GM18517 (cell line): Measurements from ENCODE around the gene MKRN2.
"Not testable (repeated sequence)": the region's sequence is repeated elsewhere in the genome, so short reads cannot be mapped to it uniquely, and the experiment has no call there.

Source experiments
- ATAC-seq: cut with Tn5 transposase; IDR thresholded peaks from one replicate; pipeline ENCODE4 v1.9.1; 2021; ENCODE audit warnings: mild to moderate bottlenecking, moderate library complexity; ENCODE audit not compliant: unreplicated experiment

The MKRN2 gene, protein sequence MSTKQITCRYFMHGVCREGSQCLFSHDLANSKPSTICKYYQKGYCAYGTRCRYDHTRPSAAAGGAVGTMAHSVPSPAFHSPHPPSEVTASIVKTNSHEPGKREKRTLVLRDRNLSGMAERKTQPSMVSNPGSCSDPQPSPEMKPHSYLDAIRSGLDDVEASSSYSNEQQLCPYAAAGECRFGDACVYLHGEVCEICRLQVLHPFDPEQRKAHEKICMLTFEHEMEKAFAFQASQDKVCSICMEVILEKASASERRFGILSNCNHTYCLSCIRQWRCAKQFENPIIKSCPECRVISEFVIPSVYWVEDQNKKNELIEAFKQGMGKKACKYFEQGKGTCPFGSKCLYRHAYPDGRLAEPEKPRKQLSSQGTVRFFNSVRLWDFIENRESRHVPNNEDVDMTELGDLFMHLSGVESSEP

DNA sequence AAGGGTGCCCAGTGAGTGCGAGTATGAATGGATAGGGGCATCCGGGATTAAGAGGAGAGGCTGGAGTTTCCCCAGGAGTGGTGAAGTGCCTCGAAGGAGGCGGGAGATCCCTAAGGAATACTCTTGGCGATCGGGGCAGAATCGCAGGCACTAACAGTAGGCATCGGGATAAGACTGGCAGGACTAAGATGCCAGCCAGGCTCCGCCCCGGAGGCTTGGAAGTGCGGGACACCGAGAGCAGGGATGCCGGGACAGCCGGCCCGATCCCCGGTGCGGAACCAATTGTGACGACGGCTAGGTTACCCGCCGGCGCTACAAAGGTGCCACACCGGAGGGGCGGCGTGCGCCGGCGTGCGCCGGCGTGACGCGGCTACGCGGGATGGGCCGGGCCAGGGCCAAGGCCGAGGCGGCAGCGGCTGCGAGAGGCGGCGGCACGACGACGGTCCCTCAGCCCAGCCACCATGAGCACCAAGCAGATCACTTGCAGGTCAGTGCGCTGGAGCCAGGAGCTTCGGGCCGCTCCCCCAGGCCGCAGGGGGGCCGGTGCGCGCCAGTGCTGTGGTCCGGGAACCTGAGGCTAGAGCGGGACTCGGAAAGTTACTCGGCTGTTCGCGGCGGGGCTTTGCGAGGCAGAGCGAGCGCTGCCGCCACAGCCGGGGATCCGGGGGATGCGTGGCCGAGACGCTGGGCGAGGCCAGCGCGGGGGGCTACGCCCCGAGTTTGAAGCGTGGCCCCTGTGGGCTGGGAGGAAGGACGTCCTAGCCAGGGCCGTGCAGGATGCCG, at the start of gene MKRN2:
TSS of gene MKRN2 (plus strand) at position 398 of the 783 bp plus-strand sequence. CDS start at position 462, 64 bp downstream.
- ATAC-seq = peak; percentile 61

DNA sequence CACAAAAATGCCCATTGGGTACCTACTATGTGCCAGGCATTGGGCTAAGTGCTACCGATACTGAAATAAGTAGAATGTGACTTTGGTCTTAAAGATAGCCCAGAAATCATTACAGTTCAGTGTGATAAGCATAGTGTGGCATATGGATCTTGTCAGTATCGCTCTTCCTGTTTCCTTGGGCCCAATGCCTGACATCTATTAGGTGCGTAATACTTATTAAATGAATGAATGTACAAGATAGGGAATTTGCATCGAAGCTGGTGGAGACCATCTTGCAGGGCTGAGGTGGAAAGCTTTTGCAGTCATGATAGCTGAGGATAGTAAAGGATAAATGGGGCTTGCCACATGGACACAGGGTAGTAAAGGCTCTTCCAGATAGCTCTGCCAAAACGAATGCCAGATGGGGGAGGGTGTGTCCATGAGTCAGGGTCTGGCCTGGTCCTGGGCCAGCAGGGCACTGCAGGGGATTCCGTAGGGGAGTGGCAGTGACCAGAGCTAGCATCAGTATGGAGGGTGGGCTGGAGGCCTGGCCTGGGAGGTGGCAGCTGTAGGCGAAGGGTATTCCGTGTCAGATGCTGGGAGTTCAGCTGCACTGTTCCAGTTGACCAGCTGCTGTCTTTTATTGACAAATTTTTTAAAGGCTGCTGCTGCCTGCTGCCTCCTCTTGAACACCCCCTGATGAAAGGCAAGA, 49.2 kb upstream of the MKRN2 start:
- no peak for ATAC-seq

DNA sequence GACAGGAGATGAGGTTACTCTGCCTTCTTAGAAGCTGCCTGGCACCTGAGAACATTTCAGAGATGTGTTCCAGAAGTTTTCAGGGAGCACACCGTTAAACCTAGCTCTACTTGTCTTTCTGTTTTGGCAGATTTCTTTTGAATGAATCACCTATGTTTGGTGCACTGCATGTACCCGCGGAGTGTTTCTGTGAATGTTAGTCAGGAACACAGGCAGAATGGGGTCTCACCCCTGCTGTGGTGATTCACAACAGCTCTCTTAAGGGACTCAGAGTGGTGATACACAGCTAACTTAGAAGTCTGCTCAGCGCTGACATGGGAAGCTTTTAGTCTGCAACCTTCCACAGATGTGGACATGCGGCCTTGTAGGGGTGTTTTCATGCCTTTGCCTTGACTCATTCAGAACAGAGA, 48.6 kb upstream of the MKRN2 start:
- ATAC-seq = no peak

DNA sequence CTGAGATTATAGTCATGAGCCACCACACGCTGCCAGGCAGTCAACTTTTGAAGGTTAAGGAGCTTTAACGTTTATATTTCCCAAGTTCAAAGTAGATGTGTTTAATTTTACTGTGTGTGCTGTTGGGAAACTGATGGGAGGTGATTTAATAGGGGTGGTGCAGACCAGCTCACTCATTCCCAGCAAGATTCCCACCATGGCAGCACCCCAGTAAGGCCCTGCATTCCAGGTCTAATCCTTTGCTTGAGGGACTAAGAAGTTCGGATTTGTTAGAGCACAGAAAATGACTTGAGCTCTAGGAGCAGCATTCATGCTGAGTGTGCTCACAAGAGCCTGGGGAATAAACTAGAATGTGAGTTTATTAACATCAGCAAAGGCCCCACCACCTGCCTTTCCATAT, 47.4 kb upstream of the MKRN2 start:
- ATAC-seq = no peak

DNA sequence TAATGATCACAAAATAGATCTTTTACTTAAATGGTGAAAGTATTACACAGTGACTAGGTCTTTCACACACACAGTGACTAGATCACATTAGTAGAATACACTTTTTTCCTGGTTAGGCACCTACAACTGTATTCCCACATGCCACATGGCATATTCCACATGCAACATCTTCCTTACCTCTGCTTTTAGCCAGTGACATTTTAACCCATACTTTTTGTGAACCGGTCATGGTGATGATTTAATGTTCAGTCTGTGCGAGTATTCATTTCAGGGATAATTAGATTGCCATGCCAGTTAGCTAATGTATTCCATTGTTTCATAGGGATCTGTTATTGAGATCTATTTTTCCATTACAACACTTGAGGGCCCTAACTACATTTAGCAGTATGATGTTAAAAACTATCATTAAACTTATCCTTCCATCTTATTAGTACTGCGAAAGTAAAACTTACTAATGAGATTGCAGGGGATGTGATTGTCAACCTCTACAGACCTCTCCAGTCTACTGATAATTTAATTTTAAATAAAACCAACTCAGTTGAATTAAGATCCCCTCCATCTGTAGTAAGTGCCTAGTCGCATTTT, 44.3 kb upstream of the MKRN2 start:
- no peak for ATAC-seq

DNA sequence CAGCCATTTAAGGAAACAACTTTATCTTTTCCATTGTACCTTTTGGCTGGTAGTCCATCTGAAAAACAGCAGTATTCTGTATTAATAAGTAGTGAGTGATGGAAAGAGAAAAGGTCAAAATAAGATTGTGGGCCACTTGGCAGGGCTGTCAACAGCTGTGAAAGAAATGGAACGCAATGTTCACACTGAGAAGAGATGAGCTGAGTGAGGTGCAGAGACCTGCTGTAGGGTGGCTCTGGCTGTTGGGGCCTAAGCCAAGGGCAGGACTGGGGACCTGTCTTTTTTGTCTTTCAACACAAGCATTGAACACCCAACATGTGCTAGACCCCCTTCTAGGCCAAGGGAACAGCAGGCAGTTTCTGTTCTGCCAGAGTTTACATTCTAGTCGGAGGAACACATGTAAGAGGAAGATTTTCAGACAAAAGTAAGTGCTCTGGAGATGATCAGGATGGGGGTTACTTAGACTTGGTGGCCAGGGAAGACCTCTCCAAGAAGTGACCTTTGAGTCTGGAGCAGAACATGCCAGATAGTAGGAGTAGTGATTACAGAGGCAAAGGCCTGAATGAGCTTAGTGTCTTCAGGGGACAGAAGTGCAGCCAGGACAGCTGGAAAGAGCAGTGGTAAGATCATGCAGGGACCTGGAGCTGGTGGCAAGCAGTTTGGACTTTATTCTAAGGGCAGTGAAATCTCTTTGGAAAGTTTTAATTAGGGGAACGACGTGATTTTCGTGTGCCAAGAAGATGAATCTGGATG, 43.0 kb upstream of the MKRN2 start:
- no peak for ATAC-seq

DNA sequence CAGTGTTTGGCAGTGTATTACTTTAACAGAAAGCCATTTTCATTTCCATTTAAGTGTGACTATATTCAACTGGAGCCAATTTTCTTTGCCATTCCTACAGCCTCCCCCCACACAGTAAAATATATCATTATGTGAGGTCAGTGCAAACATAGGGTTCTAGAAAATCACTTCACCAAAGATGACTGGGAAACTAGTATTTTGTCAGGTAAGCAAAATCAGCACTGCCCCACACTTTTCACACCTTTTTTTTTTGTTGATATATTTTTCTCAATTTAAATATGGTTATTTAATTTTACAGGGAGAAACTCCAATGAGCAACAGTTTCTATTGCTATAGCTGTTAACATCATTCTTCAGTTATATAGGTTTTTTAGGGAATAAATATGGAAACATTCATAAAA, 41.3 kb upstream of the MKRN2 start:
- no peak for ATAC-seq

DNA sequence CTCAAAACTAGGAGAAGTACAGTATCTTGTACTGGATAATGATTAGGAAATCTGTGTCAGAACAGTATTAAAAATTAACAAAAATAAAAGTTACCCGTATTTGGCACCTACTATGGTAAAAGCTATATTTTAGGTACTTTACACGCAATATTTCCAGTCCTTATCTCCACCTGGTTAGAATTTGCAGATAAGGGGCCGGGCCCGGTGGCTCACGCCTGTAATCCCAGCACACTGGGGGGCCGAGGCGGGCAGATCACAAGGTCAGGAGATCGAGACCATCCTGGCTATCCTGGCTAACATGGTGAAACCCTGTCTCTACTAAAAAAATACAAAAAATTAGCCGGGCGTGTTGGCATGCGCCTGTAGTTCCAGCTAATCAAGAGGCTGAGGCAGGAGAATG, 40.0 kb upstream of the MKRN2 start:
- no peak for ATAC-seq

DNA sequence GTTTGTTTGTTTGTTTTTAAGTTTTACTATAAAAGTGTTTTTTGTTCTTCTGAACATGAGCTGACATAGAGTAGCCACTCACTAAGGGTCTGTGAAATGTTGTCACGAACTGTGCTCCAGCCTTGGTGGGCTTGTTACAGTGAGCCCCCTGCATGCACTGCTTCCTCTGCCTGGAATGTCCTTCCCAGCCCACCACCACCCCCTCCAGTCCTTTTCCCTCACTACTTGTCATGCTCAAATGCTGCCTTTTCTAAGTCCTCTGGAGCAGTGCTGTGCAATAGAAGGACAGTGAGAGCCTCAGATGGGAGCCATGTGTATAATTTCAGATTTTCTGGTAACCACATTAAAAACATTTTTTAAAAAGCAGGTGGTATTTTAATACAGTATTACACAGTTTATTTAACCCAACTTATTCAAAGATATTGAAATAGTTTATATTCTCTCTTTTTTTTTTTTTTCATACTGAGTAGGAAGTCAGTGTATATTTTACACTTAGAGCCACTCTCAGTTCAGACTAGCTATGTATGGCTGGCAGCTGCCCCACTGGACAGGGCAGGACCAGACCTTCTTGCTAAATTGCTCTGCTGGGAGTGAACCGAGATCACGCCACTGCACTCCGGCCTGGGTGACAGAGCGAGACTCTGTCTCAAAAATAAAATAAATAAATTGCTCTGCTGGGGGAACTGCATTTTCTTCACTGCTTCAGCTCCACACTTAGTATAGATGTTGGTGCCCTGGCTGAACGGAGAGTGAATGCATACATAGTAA, 38.4 kb upstream of the MKRN2 start:
- ATAC-seq = no peak

DNA sequence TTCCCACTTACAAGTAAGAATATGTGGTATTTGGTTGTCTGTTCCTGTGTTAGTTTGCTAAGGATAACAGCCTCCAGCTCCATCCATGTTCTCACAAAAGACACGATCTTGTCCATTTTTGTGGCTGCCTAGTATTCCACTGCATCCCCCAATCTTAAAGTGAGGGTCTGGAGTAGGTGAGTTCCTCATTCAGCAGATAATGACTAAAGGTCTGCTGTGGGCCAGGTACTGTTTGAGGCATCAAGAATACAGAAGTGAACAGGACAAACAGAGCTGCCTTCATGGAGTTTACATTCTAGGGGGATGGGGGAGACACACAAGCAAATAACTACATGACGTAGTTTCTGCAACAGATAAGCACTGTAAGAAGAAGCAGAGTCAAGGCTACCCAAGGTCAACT, 35.9 kb upstream of the MKRN2 start:
- ATAC-seq = no peak

DNA sequence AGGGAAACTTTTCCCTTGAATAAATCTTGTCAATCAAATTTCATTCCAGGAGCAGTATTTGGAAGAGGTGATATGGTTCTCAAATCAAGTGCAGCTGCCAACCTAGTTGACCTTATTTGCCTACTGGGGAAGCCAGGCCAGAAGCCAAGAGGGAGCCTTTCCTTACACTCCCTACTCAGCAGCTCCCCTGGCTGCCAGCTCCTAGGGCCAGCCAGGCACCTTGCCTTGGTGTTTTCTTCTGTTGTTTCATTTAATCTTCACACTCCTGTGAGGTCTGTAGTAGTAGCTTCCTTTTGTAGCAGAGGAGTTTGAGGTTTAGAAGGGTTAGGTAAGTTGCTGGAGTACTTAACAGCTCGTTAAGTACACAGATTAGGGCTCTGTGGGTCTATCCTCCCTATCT, 34.2 kb upstream of the MKRN2 start:
- no peak for ATAC-seq

DNA sequence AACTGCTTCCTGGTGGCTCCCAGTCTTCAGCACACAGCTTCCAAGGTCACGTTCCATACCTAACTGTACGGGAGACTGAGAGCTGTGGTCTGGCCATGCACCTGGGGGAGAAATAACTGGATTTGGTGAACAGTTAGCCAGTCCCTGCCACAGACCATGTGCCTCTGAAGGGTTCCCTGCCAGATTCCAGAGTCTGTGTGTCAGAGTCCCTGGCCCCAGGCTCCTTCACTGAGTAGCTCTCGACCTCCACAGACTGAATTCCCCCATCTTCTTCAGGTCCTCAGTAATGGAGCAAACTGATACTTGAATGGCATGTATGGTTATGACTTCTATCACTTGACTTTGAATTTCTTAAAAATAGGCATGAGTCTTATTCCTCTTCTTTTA, 29.1 kb upstream of the MKRN2 start:
- ATAC-seq = no peak

DNA sequence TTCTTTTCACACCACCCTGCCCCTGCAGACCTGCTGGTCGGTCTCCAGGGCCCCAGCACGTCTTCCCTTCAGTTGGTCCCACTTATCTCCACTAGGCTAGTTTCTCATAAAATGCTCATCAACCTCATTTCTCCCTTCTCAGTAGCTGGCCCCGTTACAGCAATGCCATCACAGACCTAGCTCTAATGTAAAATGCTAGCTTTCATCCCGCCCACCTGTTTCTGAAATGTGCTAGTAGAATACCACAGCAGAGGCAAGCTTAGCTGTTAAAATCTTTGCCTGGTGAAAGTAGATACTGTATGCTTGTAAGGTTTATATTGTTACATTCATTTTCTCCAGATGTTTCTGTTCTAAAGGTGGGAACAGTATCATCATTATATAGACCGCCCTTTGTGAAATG, 24.7 kb upstream of the MKRN2 start:
- no peak for ATAC-seq

DNA sequence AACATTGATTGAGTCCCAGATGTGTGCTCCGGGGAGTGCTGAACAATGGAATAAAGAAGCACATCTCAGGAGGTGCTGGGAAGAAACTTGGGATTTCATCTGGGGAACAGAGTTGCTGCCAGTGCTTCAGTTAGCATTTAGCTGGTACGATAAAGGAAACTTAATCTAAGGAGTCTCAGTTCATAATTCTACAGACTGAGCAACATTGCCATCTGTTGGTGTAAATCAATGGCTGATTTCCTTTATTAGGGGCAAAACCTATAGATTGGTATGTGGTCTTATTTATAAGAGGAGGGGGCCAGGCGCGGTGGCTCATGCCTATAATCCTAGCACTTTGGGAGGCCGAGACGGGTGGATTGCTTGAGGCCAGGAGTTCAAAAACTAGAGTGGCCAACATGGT, 20.5 kb upstream of the MKRN2 start:
- no peak for ATAC-seq

DNA sequence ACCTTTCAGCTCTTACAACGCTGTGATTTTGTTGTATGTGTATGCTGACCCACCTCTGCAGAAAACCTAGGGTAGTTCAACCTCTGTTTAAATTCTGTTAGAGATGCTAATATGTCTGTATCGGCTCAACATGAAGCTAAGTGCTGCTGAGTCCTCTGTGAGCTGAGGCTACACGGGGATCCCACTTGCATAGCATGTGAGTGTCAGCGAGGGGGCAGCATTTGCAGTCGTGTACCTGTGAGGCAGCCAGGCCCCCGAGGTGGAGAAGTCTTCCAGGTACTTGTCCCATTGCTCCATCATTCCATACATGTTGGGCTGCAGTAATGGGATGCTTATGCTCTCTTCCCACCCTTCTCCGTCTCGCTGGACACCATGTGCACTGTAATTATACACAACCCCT, 15.3 kb upstream of the MKRN2 start:
- ATAC-seq = no peak

DNA sequence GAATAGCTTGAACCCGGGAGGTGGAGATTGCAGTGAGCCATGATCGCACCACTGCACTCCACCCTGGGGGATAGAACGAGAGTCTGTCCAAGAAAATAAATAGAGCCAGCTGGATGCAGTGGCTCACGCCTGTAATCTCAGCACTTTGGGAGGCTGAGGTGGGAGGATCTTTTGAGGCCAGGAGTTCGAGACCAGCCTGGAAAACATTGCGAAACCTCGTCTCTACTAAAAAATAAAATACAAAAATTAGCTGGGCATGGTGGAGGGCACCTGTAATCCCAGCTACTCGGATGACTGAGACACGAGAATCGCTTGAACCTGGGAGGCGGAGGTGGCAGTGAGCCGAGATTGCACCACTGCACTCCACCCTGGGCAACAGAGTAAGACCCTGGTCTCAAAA, 13.4 kb upstream of the MKRN2 start:
- ATAC-seq = not testable (repeated sequence)

DNA sequence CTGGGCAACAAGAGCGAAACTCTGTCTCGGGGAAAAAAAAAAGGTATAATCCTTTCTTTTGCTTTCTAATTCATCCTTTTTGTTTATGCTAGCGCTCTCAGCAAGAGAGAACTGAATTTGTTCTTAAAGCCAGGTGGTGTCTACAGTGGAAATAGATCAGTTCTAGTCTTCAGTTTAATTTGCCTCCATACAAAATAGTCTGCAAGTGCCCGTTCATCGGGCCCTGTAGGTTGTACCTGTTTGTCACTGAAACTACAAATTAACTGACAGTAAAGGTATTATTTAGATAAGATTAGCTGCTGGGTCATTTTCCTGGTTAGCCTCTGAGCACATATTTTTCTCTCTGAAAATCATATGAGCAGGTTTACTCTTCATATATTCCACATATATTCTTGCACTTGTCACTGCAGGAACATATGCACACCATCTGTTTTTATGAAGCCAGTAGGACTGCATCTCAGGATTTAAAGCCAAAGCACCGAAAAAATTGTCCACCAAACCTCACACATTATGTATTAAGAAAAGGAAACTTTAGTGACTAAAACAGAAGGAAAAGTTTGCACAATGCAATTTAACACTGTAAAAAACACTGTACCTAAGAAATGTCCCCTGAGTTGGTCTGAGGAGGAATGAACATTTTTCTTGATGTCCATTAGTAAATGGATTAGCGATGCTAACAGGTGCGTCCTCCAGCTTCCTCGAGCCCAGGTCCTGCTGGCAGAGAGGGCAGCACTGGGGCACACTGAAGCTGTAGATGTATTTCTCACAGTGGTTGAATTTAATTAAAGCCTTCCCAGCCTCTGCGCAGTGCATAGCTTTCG, 12.0 kb upstream of the MKRN2 start:
- no peak for ATAC-seq

DNA sequence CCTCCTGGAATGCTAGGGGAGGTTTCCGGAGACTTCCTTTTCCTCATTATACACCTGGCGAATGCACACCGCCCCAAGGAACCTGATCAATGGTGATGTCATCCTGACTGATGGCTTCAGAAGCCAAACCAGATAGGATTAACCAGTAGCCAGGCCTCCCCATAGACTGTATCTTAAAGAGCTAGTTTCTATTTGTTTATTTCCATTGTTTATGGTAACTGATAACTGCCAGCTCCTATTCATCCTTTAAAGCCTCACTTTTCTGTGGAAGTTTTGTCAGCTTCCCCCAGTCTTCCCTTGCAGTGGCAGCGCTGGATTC, 11.5 kb upstream of the MKRN2 start, which contains the start of gene MKRN2OS:
TSS of gene MKRN2OS (minus strand) at position 27 of the 319 bp plus-strand sequence. CDS start 35 bp downstream, outside the sequence.
- no peak for ATAC-seq
